Omental fat pad (tissue), 4 donors: ENCODE measurements around the gene LRSAM1. TPM values are rescaled to one million over a fixed set of nuclear protein-coding genes. Genes with fewer than 3 reads are reported as not detected.

Experiments
- ATAC-seq: fragments of 150-250 bp; one replicate; pipeline ENCODE4 v1.9.1; 2016; ENCODE audit warnings: mild to moderate bottlenecking, moderate library complexity; ENCODE audit not compliant: low FRiP score
- DNase-seq: peaks from one replicate; pipeline ENCODE4 v3.0.0-alpha.2; 2019; ENCODE audit warnings: low spot score
- CTCF ChIP-seq, 3 donors: fragments of 450-650 bp; IDR thresholded peaks; one replicate each; pipeline ENCODE4 v1.5.1; 2016 to 2017; ENCODE audit warnings: antibody characterized with exemption in 3 of 3, mild to moderate bottlenecking in 3 of 3, moderate library complexity in 2 of 3
- total RNA-seq, 4 donors: library from RNA; depleted of rRNA; stranded (reverse); fragments of >200 nt; gene quantifications; one replicate each; pipeline ENCODE4 v1.1.0, GENCODE V29; 2016

The LRSAM1 gene
- total RNA-seq, 4 donors from 2014 or later, result 8.3 to 14.6 (median 10.8) TPM

GRCh38 chr9:127470662-127471061 lies 19.4 kb downstream of the LRSAM1 start:
- DNase-seq, result no peak
- ATAC-seq, result no peak
- no peak for TF ChIP-seq CTCF (IDR thresholded peaks at IDR 0.05)

GRCh38 chr9:127473501-127473900 lies 22.2 kb downstream of the LRSAM1 start:
- no peak for TF ChIP-seq CTCF (IDR thresholded peaks at IDR 0.05)
- ATAC-seq (no peak), DNase-seq (no peak)

GRCh38 chr9:127473932-127474331 lies 22.6 kb downstream of the LRSAM1 start:
- no peak for DNase-seq
- no peak for ATAC-seq

GRCh38 chr9:127474592-127474991 lies 23.3 kb downstream of the LRSAM1 start:
- ATAC-seq, result no peak
- no peak for TF ChIP-seq CTCF (IDR thresholded peaks at IDR 0.05)
- DNase-seq, result no peak

More at GRCh38 chr9:127473932-127474331, 22.6 kb downstream of the LRSAM1 start:
- no peak for TF ChIP-seq CTCF (IDR thresholded peaks at IDR 0.05)

GRCh38 chr9:127479507-127480081 lies 28.3 kb downstream of the LRSAM1 start:
- DNase-seq (no peak), ATAC-seq (no peak)
- TF ChIP-seq CTCF (IDR thresholded peaks at IDR 0.05), result no peak

- no peak for TF ChIP-seq CTCF (IDR thresholded peaks at IDR 0.05)
- no peak for ATAC-seq
These were observed 31.4 kb downstream of the LRSAM1 start for GRCh38 chr9:127482662-127483061.

GRCh38 chr9:127485995-127486394 lies 34.7 kb downstream of the LRSAM1 start:
- TF ChIP-seq CTCF (IDR thresholded peaks at IDR 0.05), result no peak
- DNase-seq (no peak), ATAC-seq (peak; percentile 52)

More at GRCh38 chr9:127482662-127483061, 31.4 kb downstream of the LRSAM1 start:
- DNase-seq, result no peak
